Esophagus squamous epithelium (tissue), 4 donors: ENCODE results near the gene LRRC10.

ENCODE experiments used
- CTCF ChIP-seq, 6 experiments: fragments of 450-650 bp in 4 of 6; fragments of 200-600 bp in 2 of 6; sonication (generic) in 2 of 6; IDR thresholded peaks; one replicate each; pipeline ENCODE4 v1.5.1; 2016 to 2019; ENCODE audit warnings: antibody characterized with exemption in 6 of 6, mild to moderate bottlenecking in 4 of 6, moderate library complexity in 4 of 6
- POLR2A ChIP-seq, 4 donors: fragments of 450-650 bp; IDR thresholded peaks; one replicate each; pipeline ENCODE4 v1.6.1; 2017; ENCODE audit warnings: antibody characterized with exemption in 4 of 4, mild to moderate bottlenecking in 4 of 4, moderate library complexity in 3 of 4

GRCh38 chr12:69601962-69602685 is 8.6 kb downstream of the LRRC10 start:
- no peak for TF ChIP-seq POLR2A (IDR thresholded peaks at IDR 0.05)
- no peak for TF ChIP-seq CTCF (IDR thresholded peaks at IDR 0.05)
